Measurements from ENCODE around the gene KCNJ16.

The KCNJ16 gene

DNA sequence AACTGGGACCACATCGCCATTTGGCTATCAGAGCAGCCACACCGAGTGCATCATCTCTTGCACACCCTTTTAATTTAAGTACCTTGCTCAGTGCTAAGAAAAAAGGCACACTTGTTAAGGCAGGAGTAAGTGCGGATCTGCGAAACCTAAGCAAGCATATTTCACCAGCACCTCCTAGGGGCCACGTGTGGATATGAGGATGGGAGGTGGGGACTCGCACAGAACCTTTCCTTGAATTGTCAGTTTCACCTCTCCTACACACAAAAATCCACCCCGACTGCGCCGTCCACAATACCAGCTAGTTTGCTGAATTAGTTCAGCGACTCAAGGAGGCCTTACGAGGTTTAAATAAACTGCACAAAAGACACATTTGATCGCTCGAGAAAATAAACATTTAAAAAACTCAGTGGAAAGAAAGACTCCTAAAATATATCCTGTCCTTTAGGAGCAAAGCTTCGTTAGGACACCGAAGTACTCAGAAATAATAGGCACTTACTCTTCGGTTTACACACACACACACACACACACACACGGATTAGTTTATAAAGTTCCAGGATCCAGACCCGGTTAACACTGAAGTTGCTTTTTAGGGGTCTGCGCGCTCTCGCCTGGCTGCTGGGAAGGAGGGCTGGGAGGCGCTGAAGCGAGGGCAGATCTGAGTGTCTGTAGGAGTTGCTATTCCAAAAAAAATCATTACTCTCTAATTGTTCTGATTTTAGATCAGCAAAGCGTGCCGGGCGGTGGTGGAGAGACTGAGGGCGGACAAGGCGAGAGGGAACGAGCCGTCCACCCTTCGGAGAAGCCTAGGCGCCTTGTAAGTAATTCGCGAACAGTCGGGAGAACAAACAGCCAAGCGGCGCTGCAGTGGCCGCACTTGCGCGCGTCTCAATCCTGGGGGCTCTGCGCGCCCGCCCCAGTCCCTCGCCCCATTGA is 93.3 kb downstream of the KCNJ16 start:
- in situ Hi-C loops (cut with MboI; ENCODE audit: low sequenced_read_pairs) = no loop called here

DNA sequence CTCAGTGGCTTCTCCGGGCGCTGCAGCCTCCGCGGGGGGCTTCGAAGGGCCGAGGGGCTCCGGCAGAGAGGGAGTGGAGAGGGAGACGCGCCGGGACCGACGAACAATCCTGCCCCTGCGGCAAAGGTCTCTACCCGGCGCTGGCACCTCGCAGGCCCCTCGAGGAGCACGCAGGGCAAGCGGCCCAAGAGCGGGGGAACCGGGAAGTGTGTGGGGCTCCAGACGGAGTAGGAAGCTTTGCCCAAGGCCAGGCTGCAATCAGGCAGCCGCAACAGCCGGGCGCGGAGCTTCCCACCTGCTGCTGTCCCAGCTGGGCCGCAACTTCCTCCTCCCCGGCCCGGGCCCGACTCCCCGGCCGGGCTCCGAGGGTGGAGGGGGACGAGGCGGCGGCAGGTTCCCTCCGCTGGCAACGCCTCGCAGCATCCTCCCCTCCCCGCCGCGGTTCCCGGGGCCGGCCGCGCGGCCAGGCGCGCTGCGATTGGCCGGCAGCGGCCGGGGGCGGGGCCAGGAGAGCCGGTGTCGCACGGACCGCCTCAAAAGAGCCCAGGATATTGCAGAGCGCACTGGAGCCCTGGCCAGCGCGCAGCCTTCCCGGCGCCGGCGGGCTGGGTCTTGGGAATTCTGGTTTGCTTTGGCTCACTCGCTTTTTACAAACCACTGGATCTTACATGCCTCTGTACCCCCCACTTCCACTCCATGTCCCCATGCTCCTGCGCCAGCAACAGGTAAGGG is 94.1 kb downstream of the KCNJ16 start, which contains the start of gene KCNJ2:
Gene KCNJ2, plus strand, starts transcription at position 556 of the 732 bp plus-strand sequence. CDS start 5,508 bp downstream, outside the sequence.
- in situ Hi-C loops (cut with MboI; ENCODE audit: low sequenced_read_pairs) = no loop called here

DNA sequence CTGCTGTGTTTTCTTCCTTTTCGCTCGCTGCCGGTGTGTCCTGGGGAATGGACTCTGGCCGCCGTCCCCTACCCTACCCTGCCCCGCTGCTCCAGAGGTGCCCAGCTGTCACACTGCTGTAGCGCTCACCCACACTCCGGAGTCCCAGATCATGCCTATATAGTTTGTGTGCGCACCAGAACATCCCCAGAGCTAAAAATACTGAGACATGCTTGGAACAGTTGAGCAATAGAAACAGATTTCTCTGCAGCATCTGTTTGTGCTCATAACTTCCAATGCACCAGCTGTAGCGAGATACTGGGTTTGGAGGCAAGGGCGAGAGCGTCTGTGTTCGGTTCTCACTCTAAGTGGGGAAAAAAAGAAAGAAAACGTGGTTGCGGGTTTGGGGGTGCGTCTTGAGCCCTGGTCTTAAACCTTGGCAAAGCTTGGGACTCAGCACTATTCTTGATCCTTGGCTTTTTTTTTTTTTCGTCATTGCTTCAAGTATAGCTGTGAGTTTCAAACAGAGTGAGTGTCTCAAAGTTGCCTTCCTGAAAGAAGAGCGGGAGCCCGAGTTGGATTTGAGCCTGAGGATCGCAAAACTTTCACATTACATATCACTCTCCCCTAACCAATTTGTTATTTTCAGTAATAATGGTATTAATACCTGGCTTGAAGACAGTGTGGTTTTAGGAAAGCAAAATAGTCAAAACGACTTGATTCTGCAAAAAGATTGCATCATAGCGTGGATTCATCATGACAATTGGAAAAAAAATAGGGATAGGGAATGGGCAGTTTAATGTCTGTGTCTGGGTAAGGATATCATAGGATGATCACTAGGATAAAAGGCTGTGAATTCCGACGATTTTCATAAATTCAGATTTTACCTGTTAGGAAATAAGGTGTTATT is 94.9 kb downstream of the KCNJ16 start:
- in situ Hi-C loops (cut with MboI; ENCODE audit: low sequenced_read_pairs) = no loop called here

DNA sequence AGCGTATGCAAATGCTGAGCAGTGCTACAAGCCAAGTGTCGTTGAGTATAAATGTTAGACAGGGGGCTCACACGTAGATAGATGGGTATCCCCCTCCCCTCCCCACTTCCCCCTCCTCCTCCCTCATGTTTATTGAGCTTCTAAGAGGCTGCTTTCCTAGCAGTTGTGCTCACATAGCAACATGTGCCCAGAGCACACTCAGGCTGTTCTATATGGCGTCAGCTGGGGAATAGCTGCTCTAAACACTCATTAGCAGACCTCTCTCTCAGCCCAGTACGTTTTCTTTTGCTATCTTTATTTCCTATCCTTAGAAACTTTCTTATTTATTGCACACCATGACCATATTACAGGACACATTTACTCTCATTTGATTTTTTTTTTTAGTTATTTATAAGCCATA is 96.1 kb downstream of the KCNJ16 start:
- in situ Hi-C loops (cut with MboI; ENCODE audit: low sequenced_read_pairs) = no loop called here

DNA sequence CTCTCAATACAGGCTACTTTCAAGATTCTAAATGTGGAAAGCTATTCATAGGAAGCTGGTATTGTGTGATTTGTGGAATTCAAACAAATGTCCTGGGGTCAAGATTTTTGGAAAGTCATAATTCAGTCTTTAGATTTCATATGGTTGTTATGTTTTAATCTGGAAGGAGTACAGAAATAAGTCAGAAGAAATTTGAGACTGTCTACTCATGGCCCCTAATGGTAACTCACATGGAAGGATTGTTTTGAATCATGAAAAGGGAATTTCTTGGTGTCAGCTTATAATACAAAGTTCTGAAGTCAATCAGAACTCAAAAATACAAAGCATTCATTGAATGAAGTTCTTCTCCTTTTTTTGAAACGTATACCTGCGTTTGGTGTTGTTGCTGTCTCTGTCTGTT is 97.4 kb downstream of the KCNJ16 start:
- in situ Hi-C loops (cut with MboI; ENCODE audit: low sequenced_read_pairs) = no loop called here

DNA sequence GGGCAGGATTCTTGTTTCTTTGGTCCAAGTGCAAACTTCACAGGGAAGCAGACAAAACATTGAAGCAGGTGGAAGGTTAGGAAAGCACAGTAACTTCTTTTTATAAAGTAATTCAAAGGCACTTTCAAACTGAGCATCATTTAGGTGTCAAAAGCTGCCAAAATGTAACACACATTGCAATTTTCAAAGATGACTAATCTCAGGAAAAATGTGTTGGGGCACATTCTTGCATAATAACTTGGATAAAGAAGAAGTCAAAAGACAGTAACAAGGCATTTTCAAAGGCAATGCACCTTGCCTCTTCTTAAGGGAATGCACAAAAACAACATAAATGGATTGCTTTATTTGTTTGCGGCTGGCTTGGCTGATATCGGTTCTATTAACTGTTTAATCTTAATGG is 97.9 kb downstream of the KCNJ16 start:
- in situ Hi-C loops (cut with MboI; ENCODE audit: low sequenced_read_pairs) = no loop called here

DNA sequence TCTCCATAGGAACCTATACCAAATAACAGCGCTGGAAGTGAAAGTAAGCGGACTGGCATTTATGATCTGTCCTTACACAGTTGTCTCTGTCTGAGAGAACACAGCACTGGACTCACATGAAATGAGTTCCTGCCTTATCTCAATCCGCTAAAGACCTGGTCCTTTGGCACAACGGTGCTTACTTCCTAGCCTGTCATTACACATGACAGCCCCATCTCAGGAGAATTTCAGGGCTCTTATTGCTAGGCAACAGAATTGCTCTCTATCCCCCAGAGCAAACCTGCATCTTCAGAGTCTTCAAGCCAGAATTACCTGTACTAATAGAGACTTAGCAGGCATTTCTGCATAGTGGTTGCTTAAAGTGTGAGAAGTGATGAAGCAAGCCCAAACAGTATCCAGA is 98.7 kb downstream of the KCNJ16 start:
- in situ Hi-C loops (cut with MboI; ENCODE audit: low sequenced_read_pairs) = no loop called here

DNA sequence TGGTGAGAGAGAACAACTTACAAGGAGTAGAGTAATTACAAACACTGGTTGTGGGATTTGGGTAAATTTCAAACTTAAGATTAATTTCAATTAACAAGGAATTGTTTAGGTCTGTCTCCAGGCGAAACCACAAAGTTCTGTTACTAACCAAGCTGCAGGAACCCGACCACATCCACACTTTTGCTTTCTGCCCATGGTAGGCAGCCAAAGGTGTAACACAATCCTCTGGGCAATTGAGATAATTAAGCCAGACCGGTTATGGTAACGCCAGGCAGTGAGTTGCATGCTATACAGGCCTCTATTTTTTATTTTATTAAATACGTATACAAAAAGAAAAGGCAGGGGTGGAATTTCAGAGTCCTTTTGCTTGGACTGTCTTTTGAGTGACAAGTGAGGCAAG is 106.4 kb downstream of the KCNJ16 start:
- in situ Hi-C loops (cut with MboI; ENCODE audit: low sequenced_read_pairs) = no loop called here

DNA sequence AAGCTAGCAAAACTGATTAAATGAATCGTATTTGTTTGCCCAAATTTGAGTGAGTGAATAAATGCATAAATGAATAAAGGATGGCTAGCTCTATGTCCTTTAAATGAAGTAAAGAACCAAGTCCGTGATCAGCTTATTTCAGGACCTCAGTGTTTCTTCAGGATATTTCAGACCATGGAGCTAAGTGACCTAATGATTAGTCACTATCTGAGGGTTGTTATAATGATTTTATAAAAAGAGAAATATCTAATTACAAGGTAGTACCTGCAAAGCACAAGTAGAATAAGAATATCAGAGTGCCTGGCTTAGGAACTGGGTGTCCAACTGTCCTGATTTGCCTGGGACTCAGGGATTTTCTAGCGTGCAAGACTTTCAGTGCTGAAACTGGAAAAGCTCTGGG is 106.8 kb downstream of the KCNJ16 start:
- in situ Hi-C loops (cut with MboI; ENCODE audit: low sequenced_read_pairs) = no loop called here

DNA sequence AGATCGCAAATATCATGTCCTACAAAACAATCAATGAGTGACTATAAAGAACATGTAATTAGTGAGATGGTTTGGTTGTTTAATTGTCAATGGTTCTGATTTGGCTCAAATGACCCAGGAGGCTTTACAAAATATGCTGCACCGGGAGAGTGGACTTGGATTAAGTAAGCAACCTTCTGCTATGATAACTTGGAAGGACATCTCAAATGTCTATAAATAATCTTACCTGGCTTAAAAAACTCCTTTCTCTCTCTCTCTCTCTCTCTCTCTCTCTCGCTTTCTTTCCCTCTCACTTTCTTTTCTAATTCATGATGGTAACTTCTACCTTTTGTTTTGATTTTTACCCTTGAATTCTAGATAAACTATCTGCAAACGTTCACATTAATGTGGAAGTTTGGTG is 108.5 kb downstream of the KCNJ16 start:
- in situ Hi-C loops (cut with MboI; ENCODE audit: low sequenced_read_pairs) = no loop called here

DNA sequence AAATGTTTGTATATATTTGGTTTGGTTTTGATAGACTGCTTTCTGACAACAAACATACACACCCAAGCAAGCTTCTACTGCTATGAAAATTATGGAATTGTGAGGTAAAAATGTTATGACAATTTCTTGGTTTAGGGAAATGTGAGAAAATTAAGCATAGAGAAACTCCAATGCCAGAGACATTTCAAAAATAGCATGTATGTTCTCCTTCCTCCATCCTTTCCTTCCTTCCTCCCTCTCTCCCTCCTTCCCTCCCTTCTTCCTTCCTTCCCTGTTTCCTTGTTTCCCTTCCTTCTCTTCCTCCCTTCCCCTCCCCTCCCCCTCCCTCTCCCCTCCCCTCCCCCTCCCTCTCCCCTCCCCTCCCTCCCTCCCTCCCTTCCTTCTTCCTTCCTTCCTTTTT is 109.2 kb downstream of the KCNJ16 start:
- in situ Hi-C loops (cut with MboI; ENCODE audit: low sequenced_read_pairs) = no loop called here

DNA sequence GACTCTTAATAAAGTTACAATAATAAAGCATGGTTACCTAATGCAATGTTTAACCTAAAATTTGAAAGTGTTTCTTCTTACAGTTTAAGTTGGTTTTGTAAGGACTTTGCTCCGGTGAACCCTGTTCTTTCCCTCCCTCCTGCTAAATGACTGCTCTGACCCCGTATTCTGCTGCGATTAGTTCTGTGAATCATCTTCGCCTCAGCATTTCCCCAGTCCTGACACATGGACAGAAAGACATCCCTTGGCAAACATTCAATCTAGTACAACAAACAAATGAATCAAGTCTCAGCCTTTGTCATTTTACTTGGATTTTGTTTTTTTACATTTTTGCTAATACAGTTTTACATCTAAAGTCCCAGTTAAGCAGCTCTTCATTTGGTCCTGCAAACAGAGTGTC is 109.7 kb downstream of the KCNJ16 start:
- in situ Hi-C loops (cut with MboI; ENCODE audit: low sequenced_read_pairs) = no loop called here
